NCI-H2029 (cell line): ENCODE results near the gene VTN.

Source experiments
- DNase-seq: peaks from one replicate; lab custom pipeline; 2025; lab: John Stamatoyannopoulos, UW

The VTN gene

DNA sequence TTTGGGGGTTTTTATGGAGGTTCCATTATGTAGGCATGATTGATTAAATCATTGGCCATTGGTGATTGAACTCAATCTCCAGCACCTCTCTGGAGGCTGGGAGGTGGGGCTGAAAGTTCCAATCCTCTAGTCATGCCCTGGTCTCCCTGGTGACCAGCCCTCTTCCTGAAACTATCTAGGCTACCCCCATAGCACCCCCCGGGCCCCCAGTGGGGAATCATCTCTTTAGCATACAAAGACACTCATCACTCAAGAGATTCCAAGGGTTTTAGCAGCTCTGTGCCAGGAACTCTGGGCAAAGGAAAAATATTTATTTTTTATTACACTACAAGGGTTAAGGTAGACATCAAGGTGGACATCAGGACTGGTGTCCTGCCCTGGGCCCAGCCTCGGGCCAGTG lies 25.3 kb upstream of the VTN start:
- no peak for DNase-seq

DNA sequence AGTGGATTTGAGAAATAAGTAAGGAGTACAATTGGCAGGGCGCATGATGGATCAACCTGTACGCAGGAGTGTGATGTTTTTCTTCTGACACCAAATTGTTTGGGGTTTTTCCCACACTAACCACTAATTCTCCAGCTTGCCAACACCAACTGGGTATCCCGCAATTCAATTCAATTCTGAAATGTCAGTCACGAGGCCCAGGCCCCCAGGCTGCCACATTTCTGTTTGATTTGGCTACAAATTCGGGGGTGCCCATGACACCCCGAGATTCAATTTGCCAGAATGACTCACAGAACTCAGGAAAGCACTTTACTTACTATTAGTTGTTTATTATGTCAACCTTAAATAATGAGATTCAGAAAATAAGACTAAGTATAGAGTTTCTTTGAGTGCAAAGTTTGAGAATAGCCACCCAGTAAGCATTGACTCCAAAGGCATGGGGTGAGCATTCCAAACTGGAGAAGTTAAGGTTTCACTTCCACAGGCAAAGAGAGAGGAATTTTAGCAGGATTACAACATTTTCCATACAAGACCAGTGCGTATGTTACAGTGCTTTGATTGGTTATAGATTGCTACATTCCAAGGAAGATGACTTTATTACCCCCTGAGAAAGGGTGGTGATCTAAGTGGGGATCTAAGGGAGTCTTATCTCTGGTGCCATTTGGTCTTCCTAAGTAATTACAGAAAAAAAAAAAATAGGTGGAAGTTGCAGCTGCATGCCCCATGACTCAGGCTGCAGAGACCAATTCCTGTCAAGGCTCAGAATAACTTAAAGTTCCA lies 24.4 kb upstream of the VTN start:
- no peak for DNase-seq

GRCh38 chr17:28392491-28392890 lies 22.4 kb upstream of the VTN start:
- no peak for DNase-seq

DNA sequence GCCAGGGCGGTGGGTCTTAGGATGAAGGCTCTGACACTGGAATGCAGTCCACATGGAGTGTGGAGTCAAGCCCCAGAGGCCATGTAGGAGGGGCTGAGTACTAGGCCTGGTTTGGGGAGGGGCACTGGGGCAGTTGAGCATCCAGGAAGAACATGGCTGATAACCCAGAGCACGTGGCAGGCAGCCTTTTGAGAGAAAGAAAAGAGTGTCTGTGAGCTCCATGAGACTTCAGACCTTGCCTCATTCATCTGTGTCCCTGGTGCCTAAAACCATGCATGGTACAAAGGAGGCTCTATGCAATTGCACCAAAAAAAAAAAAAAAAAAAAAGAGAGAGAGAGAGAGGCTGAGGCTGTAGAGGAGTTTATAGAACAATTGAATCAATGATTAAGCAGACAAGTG lies 21.3 kb upstream of the VTN start:
- no peak for DNase-seq

DNA sequence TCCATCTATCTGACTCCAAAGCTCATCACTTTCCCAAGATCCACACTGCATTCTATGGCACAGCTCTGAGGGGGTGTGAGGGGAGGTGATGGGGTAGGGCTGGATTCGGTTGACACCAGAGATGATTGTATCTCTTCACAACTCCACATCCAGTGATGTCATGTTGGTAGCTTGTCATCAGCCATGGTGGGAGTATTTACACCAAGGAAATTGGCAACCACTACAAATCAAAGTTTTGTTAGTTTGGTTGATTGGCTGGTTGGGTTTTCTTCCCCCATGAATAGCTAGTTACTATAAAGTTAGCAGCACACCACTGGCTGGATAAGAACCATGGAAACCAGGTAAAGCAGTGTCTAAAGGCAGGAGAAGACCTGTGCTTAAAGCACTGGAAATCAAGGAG lies 20.9 kb upstream of the VTN start:
- no peak for DNase-seq

- DNase-seq, result no peak
Measured at GRCh38 chr17:28390563-28390962, 20.5 kb upstream of the VTN start.

DNA sequence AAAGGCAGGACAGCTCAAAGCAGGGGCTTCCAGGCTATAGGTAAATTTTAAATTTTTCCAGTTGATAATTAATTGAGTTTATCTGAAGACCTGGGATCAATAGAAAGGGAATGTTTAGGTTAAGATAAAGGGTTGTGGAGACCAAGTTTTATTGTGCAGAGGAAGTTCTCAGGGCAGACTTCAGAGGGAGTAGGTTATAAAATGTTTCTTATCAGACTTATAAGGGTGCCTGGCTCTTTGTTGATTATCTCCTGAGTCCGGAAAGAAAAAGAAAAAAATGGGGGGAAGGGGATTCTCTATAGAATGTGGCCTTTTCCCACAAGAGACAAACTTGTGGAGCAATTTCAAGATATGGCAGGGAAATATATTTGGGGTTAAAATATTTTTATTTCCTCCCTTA lies 20.0 kb upstream of the VTN start:
- DNase-seq, result no peak

DNA sequence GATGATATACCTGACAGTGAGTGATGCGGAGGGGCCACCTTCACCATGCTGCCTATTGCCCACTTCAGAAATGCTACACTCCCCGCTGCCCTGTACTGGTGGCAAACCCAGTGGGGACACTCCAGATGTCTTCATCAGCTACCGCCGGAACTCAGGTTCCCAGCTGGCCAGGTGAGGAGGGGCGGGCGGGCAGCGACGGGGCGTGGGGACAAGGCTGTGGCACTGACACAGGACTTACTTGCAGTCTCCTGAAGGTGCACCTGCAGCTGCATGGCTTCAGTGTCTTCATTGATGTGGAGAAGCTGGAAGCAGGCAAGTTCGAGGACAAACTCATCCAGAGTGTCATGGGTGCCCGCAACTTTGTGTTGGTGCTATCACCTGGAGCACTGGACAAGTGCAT lies 18.0 kb upstream of the VTN start:
- no peak for DNase-seq

DNA sequence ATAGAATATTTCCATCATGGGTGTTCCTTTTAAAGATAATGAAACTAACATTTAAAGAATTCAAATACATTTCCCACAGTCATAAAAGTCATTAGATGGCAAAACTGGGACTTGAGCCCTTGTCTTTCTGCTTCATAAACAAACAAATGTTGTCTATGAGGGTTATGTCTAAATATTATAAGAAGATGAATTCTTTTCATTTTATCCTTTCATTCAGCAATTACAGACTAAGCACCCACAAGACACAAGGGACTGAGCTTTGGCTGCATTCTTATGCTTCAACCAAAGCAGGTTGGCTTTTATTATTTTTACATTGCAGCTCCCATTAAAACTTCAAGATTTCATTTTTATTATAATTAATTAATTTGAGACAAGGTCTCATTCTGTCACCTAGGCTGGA lies 16.3 kb upstream of the VTN start:
- DNase-seq, result no peak

GRCh38 chr17:28385406-28385805 lies 15.3 kb upstream of the VTN start:
- no peak for DNase-seq

DNA sequence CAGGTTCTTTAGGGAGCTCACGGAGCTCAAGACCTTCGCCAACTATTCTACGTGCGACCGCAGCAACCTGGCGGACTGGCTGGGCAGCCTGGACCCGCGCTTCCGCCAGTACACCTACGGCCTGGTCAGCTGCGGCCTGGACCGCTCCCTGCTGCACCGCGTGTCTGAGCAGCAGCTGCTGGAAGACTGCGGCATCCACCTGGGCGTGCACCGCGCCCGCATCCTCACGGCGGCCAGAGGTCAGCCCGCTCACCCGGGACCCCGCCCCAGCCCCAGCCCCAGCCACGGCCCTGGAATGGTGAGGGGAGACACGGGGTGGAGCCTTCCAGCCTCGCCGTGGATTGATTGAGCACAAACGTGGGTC lies 14.9 kb upstream of the VTN start:
- no peak for DNase-seq

GRCh38 chr17:28384281-28385036 lies 14.4 kb upstream of the VTN start:
- peak; percentile 71 for DNase-seq

GRCh38 chr17:28381141-28381825 lies 11.2 kb upstream of the VTN start:
- DNase-seq, result no peak

DNA sequence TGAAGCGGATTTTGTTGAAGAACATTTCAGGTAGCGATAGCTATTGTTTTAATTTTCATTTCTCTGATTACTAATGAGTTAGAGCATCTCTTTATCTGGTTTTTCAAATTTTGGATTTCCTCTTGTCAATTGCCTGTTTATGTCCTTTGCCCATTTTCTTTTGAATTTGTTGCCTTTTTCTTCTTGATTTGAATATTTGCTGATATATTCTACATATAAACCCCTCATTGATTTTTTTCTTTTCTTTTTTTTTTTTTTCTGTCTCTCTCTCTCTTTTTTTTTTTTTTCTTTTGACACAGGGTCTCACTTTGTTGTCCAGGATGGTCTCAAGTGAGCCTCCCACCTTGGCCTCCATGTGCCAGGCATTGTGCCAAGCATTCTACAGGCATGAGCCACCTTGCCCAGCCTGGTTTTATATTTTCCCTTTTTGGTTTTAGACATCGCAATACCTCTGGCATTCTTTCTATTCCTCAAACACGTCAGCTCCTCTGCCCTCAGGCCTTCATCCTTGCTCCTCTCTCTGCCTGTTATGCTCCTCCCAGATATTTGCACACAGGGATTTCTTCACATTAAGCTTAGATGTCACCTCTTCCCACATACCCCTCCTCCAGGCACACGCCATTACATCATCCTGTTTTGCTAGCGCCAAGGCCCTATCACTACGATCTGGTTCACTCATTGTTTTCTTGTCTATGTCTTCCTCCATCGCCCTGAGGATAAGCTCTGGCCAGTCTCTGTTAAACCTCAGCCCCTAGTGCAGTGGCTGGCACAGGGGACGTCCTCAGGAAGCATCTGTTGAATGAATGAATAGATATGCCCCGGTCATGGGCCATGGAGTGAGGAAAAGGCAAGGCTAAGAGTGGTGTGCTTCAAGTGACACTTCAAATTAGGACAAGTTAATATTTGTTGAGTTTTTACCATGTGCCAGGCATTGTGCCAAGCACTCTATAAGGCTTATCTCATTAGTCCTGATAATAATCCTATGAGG lies 10.0 kb upstream of the VTN start:
- DNase-seq, result no peak

- no peak for DNase-seq
Measured at GRCh38 chr17:28372945-28373274, 2.8 kb upstream of the VTN start.

GRCh38 chr17:28372203-28372944 lies 2.3 kb upstream of the VTN start:
- DNase-seq, result no peak

DNA sequence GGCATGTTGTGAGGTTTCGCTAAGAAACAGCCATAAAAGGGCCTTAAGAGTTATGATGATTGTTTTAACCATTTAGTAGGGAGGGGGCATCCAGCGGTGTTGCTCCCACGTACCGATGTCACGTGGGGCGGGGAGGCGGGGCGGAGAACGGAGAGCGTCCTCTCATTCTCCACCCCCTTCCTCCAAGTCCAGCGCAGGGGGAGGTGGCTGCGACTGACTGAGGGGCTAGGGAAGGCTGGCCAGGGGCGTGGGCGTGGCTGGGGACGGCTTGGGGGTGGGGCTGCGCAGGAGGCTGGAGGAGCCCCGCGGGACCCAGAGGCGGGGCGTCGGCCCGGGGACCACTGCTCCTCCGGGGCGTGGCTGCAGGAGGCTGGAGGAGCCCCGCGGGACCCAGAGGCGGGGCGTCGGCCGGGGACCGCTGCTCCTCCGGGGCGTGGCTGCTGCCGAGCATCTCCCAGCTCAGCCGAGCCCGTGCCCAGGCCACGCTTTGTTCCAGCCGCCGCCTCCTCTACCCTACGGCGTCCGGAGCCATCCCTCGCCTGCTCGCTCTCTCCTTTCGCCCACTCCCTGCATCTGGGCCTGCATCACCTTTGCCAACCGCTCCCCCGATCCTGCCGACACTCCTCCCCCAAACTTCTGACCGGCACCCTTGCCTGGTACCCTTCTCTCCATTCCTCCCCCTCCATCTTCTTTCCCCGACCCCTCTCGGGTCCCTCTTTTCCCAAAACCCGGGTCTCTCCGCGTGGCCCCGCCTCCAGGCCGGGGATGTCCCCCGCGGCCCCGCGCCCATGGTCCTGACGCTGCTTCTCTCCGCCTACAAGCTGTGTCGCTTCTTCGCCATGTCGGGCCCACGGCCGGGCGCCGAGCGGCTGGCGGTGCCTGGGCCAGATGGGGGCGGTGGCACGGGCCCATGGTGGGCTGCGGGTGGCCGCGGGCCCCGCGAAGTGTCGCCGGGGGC lies 1.4 kb upstream of the VTN start, which contains the start of gene SARM1:
Gene SARM1, plus strand, starts transcription at position 450 of the 958 bp plus-strand sequence. Its CDS starts 339 bp downstream, at position 789.
- peak; percentile 21 for DNase-seq

GRCh38 chr17:28370744-28371103 lies 617 bp upstream of the VTN start:
- no peak for DNase-seq

DNA sequence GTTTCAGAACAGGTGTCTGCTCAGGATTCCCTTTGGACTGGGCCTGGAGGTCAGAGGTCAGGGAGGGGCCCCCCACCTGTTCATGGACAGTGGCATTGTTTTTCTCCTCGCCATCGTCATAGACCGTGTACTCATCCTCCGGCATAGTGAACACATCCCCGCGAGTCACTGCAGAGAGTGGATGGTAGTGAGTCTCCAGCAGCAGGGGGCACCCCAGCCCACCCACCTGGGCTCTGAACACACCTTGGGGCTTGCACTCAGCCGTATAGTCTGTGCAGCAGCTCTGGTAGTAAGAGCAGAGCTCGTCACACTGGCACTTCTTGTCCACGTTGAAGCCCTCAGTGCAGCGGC lies 448 bp downstream of the VTN start:
- DNase-seq, result no peak
